Neural cell (in vitro differentiated cells): ENCODE data around the gene DPP6.

ENCODE experiments used
- EZH2 ChIP-seq: fragments of 200-600, 300-800 bp; shearing (Covaris generic), sonication (generic); IDR thresholded peaks from 2 replicates; pipeline ENCODE4 v1.6.1; 2014; ENCODE audit warnings: antibody characterized with exemption, low read length, borderline replicate concordance, mild to moderate bottlenecking; ENCODE audit not compliant: insufficient read depth, poor library complexity, severe bottlenecking
- POLR2AphosphoS5 ChIP-seq: IDR thresholded peaks from 2 replicates; pipeline ENCODE4 v1.6.1; 2012
- SMC3 ChIP-seq: fragments of 450-650 bp; conservative IDR thresholded peaks from 2 replicates; pipeline ENCODE4 v1.6.1; 2014; ENCODE audit warnings: antibody characterized with exemption, mild to moderate bottlenecking, moderate library complexity; ENCODE audit not compliant: poor library complexity
- TAF1 ChIP-seq: IDR thresholded peaks from 2 replicates; pipeline ENCODE4 v1.6.1; 2012; ENCODE audit warnings: low read depth
- TF ChIP-seq, protein P1 (sequence below): fragments of 450-650 bp; IDR thresholded peaks from 2 replicates; pipeline ENCODE4 v1.5.1; 2014; ENCODE audit warnings: antibody characterized with exemption, mild to moderate bottlenecking, moderate library complexity; ENCODE audit not compliant: poor library complexity, severe bottlenecking

GRCh38 chr7:154916856-154917807 lies 864.9 kb downstream of the DPP6 start:
- TF ChIP-seq POLR2AphosphoS5 (no peak), SMC3 (no peak), TAF1 (no peak), EZH2 (no peak)
- TF ChIP-seq, protein P1, sequence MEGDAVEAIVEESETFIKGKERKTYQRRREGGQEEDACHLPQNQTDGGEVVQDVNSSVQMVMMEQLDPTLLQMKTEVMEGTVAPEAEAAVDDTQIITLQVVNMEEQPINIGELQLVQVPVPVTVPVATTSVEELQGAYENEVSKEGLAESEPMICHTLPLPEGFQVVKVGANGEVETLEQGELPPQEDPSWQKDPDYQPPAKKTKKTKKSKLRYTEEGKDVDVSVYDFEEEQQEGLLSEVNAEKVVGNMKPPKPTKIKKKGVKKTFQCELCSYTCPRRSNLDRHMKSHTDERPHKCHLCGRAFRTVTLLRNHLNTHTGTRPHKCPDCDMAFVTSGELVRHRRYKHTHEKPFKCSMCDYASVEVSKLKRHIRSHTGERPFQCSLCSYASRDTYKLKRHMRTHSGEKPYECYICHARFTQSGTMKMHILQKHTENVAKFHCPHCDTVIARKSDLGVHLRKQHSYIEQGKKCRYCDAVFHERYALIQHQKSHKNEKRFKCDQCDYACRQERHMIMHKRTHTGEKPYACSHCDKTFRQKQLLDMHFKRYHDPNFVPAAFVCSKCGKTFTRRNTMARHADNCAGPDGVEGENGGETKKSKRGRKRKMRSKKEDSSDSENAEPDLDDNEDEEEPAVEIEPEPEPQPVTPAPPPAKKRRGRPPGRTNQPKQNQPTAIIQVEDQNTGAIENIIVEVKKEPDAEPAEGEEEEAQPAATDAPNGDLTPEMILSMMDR = no peak
